ENCODE measurements around the gene MEGF6.

DNA sequence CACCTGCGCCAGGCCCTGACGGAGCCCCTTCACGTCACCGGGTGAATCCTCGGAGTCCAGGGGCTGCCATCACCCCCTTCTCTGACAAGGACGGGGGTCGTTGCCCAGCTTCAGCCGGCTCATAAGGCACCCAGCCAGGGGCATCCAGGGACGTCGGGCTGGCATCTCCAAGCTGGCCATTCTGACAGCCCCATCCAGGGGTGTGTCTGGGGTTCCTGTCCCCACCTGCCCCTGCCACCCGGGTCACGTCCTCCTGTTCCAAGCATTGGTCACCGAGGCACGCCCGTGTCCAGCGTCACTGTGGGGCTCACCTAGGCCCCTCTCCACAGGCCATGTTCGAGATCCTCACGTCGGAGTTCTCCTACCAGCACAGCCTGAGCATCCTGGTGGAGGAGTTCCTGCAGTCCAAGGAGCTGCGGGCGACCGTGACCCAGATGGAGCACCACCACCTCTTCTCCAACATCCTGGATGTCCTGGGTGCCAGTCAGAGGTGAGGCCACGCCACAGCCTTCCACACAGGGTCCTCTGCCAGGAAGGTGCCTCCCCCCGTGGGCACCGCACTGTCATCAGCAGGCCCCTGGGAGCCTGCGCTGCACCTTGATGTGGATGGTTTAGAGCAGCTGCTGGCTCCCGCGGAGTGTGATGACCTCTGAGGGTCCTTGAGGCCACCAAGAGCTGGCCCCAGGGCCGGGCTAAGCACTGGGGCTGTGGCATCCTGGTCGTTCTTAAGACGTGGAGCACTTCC is 142.0 kb downstream of the MEGF6 start:
- TF ChIP-seq POLR2A (IDR thresholded peaks at IDR 0.05): no peak
- TF ChIP-seq, protein P1, sequence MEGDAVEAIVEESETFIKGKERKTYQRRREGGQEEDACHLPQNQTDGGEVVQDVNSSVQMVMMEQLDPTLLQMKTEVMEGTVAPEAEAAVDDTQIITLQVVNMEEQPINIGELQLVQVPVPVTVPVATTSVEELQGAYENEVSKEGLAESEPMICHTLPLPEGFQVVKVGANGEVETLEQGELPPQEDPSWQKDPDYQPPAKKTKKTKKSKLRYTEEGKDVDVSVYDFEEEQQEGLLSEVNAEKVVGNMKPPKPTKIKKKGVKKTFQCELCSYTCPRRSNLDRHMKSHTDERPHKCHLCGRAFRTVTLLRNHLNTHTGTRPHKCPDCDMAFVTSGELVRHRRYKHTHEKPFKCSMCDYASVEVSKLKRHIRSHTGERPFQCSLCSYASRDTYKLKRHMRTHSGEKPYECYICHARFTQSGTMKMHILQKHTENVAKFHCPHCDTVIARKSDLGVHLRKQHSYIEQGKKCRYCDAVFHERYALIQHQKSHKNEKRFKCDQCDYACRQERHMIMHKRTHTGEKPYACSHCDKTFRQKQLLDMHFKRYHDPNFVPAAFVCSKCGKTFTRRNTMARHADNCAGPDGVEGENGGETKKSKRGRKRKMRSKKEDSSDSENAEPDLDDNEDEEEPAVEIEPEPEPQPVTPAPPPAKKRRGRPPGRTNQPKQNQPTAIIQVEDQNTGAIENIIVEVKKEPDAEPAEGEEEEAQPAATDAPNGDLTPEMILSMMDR (IDR thresholded peaks at IDR 0.05): no peak

Measured in right lobe of liver (tissue), 4 donors.